NCI-H1105 (cell line): ENCODE data around the gene RBM44.
"Not testable (repeated sequence)": the region's sequence is repeated elsewhere in the genome, so short reads cannot be mapped to it uniquely, and the experiment has no call there.

ENCODE experiments used
- DNase-seq: peaks from one replicate; lab custom pipeline; 2025; lab: John Stamatoyannopoulos, UW

Gene RBM44

GRCh38 chr2:237854295-237854694, 55.7 kb downstream of the RBM44 start:
- DNase-seq, result no peak

GRCh38 chr2:237857791-237858190, 59.2 kb downstream of the RBM44 start:
- no peak for DNase-seq

DNA sequence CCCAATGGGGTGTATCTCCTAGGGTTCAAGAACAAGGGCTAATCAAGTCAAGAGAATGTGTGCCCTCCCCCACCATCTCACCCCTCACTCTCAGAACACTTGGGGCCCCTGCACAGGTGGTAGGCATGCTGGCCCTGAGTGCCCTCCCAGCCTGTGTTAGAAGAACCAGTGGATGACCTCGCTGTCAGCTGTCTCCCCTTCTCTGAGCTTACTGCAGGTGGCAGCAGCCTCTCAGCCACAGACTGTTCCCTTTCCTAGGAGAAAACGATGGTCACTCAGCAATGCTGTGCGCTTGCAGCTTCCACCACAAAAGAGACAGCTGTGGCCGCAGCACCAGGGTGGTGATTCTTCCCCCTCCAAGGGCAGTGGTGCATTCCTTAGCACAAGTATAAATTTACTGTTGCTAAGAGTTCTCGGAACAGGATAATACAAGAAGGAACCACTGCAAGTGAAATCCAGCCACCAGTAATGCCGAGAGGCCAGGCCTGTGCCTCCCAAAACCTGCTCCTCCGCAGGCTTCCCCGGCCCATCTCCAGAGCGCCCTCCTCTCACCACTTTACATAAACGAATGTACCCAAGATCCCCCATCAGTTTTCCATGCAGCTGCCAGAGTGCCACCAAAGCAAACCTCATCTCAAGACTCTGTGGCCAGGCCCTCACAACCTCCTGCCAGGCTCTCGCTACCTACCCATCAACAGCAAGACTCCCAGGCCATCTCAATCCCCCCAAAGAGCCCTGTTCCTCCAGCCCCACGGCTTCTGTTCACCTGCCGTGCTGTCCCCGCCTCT, 59.9 kb downstream of the RBM44 start:
- no peak for DNase-seq

- no peak for DNase-seq
These were observed 60.5 kb downstream of the RBM44 start for GRCh38 chr2:237859082-237859433.

DNA sequence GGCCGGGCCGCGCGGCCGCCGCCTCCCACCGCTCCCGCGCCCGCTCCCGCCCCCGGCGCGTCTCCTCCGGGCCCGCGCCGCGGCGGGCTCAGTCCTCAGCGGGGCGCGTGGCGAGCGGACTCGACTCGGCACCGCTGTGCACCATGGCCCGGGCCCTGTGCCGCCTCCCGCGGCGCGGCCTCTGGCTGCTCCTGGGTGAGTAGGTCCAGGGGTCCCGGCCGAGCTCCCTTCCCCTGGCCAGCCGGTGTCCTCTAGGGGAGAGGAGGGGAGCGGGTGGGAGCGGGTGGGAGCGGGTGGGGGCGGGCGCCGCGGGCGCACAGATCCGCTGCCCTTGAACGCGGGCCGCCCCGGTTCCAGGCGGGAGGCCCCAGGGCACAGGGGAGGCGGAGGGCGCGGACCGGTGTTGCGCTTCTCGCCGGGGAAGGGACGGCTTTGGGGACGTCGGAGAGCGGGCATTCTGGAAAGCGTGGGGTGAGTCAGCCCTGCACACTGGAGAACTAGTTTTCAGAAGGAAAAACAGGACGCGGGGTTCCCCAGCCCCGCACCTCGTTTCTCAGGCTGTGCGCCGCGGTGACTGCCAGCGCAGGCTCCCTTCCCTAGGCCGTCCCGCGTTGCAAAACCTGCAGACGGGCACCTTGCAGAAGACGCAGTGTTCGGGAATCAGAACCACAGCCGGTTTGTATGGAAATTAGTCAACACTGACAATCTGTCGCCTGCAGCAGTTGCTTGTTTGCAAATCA, 61.1 kb downstream of the RBM44 start, which contains the start of gene RAMP1:
Gene RAMP1 (plus strand): TSS at position 91 of the 740 bp plus-strand sequence. CDS start 53 bp downstream, at position 144.
- DNase-seq, result no peak

GRCh38 chr2:237860273-237860935, 61.8 kb downstream of the RBM44 start:
- DNase-seq, result no peak

DNA sequence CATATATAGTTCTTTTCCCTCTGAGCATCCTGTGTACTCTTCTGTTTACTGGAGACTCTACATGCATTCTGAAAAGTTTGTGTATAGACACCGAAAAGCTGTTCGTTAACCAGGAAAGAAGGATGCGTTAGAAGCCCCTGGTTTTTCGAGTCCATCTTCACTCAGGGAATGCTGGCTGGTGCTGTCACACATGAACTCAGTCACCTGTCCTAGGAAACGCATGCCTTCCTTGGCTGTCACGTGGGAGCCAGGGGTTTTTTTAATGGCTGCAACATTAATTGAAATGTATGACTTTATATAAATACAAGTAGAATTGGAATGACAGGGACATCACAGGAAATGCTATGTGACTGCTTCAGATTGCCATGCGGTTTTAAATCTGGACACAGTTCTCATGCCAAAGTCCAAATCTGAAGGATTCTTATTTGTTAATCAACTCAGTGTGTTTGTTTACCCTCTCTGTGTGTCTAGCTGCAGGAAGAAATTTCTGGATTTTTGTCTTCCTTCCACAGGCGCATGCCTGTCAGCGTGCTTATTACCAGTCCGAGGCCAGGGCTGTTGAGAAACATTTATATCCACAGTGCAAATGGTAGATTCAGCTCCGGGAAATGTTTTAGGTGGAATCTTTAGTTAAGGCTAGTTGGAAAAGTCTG, 63.4 kb downstream of the RBM44 start:
- DNase-seq, result no peak

DNA sequence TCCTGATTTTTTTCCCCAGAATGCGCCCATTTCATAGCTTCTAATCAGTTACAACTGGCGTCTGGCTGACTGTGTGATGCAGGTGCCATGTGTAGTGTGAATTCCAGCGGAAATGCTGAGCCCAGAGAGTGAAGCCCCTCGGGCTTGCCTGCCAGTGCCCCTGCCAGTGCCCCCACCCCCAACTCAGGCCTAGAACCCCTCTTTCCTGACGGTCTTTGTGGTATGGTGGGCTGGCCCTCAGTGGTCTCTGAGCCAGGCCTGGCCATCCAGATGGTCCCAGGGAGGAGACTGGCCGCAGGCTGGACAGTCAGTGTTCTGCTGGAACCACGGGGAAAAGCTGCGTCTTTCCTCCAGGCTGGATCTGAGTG, 63.9 kb downstream of the RBM44 start:
- no peak for DNase-seq

DNA sequence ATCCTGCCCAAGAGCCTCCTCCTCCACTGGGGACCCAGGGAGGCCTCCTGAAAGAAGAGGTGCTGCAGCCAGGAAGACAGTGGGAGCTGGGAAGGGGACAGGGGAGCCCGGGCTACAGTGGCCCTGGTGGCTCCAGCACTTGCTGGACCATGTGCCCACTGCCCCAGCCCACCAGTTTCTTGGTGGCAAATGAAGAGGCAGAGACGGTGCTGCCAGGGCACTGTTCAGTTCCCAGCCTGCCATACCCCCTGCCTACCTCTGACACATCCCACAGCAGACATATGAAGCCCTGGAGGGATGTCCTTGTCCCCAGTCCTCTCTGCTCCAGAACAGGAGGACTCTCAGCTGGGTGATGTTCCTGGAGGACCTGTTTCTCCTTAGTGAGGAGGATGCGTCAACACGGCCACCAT, 64.5 kb downstream of the RBM44 start:
- DNase-seq, result no peak

GRCh38 chr2:237863689-237864443, 65.3 kb downstream of the RBM44 start:
- DNase-seq, result no peak

DNA sequence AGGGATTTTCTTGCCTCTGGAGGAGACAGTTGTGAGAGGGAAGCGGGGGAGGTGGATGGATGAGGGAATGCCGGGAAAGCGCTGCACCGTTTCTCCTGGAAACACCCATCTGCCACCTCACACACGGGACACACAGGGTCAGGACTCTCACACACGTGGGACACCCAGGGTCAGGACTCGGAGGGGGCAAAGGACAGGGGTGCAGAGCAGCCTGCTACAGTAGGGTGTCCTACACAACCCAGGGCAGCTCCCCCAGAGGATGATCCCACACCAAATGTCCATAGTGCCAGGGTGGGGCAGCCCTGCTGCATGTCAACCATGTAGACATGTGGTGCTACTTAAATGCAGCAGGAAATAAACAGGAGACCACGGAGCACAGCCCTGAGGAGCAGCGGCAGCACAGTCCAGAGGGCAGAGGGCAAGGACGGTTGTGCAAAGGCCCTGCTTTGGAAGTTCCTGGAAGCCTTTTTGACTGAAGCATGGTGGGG, 65.9 kb downstream of the RBM44 start:
- DNase-seq, result no peak

- DNase-seq, result no peak
These were observed 66.5 kb downstream of the RBM44 start for GRCh38 chr2:237864940-237865622.

DNA sequence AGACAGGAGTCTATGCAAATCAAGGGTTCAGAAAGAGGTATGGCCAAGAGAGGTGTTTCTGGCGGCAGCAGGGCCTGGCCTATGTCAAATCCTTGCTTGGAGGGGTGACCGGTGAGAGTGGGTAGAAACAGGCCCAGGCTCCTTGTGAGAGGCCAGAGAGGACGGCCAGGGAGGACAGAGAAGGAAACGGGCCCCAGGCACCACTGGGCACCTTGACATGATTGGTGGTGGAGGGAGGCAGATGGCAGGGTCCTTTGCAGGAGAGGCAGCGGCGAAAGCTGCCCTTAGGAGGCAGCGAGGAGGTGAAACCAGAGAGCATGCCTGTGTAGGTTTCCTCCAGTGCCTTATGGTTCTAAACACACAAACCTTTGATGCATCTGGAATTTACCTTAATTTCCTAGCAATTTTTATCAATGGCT, 67.1 kb downstream of the RBM44 start:
- DNase-seq, result no peak

DNA sequence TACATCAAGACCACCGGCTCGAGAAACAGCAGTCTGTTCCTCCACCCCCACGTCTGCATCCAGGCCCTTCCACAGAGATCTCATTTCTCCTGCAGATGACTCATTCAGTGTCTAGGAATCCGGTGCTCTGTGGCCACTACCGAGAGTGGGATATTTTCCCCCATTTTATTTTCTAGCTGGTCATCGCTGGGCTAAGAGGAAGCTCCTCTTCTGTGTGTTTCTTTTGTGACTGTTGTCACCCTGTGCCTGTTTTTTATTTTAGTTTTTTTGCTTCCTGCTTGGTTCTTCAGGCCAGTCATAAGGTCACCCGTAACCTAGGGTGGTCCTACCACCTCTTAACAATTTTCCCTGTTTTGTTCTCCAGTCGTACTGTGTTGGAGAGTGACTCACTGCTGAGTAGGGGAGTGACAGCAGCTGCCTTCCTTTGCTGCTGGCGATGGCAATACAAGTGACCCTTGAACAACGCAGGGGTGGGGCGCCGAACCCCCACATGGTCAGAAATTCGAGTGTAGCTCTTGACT, 67.6 kb downstream of the RBM44 start:
- DNase-seq, result no peak

- DNase-seq, result no peak
These were observed 68.9 kb downstream of the RBM44 start for GRCh38 chr2:237867465-237867864.

DNA sequence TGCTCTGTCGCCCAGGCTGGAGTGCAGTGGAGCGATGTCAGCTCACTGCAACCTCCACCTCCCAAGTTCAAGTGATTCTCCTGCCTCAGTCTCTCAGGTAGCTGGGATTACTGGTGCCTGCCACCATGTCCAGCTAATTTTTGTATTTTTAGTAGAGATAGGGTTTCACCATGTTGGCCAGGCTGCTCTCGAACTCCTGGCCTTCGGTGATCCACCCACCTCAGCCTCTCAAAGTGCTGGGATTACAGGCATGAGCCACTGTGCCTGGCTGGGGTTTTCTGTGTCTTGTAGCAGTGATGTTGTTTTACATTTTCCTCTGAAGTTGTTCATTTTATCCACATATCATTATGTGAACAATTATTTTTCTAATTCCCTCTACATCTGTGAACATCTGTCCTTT, 69.5 kb downstream of the RBM44 start:
- DNase-seq, result not testable (repeated sequence)

GRCh38 chr2:237868631-237869342, 70.2 kb downstream of the RBM44 start:
- no peak for DNase-seq

DNA sequence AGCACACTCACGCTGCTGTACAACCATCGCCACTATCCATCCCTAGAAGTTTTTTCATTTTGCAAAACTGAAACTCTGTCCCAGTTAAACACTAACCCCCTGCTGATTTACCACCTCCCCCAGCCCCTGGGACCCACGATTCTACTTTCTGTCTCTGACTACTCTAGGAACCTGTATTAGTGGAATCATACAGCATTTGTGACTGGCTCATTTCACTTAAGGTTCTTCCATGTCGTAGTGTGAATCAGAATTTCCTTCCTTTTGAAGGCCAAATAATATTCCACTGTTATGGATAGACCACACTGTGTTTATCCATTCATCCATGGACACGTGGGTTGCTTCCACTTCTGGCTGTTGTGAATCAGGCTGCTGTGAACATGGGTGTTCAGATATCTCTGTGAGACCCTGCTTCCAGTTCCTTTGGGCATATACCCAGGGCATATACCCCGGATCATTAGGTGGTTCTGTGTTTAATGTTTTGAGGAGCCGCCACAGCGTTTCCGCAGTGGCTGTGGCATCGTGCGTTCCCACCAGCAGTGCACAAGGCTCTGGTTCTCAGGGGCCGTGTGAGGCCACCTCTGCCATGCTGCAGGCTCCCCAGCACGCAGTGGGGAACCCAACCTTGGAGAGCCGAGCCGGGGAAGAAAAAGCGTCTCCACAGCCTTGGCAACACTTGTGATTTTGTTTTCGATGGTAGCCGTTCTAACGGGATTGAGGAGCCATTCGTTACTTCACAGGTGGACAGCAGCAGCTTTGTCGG, 70.9 kb downstream of the RBM44 start:
- no peak for DNase-seq

DNA sequence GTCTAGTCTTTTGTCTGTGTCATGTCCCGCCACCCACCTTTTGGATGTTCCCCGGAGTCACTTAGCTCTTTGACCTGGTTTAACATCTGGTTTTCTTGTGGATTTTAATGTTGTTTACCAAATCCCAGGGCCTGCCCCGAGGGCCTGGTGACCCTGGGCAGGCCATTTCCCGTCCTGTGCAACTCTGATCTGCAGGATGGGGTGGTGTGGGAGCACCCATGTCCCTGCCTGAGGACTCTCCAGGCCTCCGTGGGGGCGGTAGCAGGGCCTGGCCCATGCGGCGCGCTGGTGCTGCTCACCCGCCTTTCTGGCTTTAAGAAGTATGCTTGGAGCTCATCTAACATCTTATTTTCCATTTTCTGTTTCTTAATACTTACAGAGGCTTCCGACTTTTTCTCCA, 71.5 kb downstream of the RBM44 start:
- no peak for DNase-seq
